OCI-LY7 (cell line): ENCODE data around the gene SELENOV. TPM values are rescaled to one million over a fixed set of nuclear protein-coding genes. Genes with fewer than 3 reads are reported as not detected.

Experiments
- BruUV-seq: library from RNA; stranded (reverse); fragments of 400-500 nt; replicated peaks from 2 replicates; lab custom pipeline; 2021; lab: Mats Ljungman, UMichigan
- CTCF ChIA-PET: fragments of 300-600 bp; sonication (Branson Sonifier 250); formaldehyde crosslinking; loops from one replicate; lab custom pipeline; 2022; ENCODE audit warnings: antibody characterized with exemption; ENCODE audit not compliant: unreplicated experiment; lab: Charles Lee
- POLR2A ChIA-PET: fragments of 300-600 bp; sonication (Branson Sonifier 250); formaldehyde crosslinking; loops from one replicate; lab custom pipeline; 2022; ENCODE audit warnings: antibody characterized with exemption; lab: Charles Lee
- DNase-seq: peaks from one replicate; pipeline ENCODE4 v3.0.0-alpha.2; 2015; ENCODE audit warnings: low spot score
- H2AFZ ChIP-seq: fragments of 200-600 bp; sonication (generic), shearing (Covaris generic); 2 replicates; pipeline ENCODE4 v1.6.1; 2014; ENCODE audit warnings: mild to moderate bottlenecking, antibody characterized with exemption, low read length, moderate library complexity
- H3K27ac ChIP-seq: fragments of 200-600 bp; sonication (generic); 2 replicates; pipeline ENCODE4 v1.5.1; 2014; ENCODE audit warnings: mixed run types, low read depth, mild to moderate bottlenecking, moderate library complexity, low read length, inconsistent platforms; ENCODE audit not compliant: poor library complexity, severe bottlenecking
- H3K36me3 ChIP-seq: fragments of 200-600 bp; sonication (generic); 2 replicates; pipeline ENCODE4 v1.6.1; 2014; ENCODE audit warnings: mild to moderate bottlenecking, antibody characterized with exemption, low read length, moderate library complexity, mixed read lengths; ENCODE audit not compliant: insufficient read depth
- H3K4me1 ChIP-seq: fragments of 200-600 bp; sonication (generic); 2 replicates; pipeline ENCODE4 v1.5.1; 2014; ENCODE audit warnings: mild to moderate bottlenecking, low read length; ENCODE audit not compliant: insufficient read depth, poor library complexity, severe bottlenecking
- H3K4me2 ChIP-seq: fragments of 200-600 bp; sonication (generic); 2 replicates; pipeline ENCODE4 v1.6.1; 2014; ENCODE audit warnings: mild to moderate bottlenecking, low read length
- H3K4me3 ChIP-seq: fragments of 200-600 bp; sonication (generic); 2 replicates; pipeline ENCODE4 v1.5.1; 2014; ENCODE audit warnings: mild to moderate bottlenecking, low read depth, low read length; ENCODE audit not compliant: poor library complexity, severe bottlenecking
- H3K79me2 ChIP-seq: fragments of 200-600 bp; sonication (generic); 2 replicates; pipeline ENCODE4 v1.6.1; 2016; ENCODE audit warnings: low read depth, mild to moderate bottlenecking, low read length, moderate library complexity, mixed read lengths; ENCODE audit not compliant: insufficient read depth
- H3K9me2 ChIP-seq: fragments of 200-600 bp; sonication (generic); 2 replicates; pipeline ENCODE4 v1.6.1; 2016; ENCODE audit warnings: mild to moderate bottlenecking, low read length, mixed read lengths; ENCODE audit not compliant: insufficient read depth
- H3K9me3 ChIP-seq: fragments of 200-600 bp; sonication (generic); 2 replicates; pipeline ENCODE4 v1.6.1; 2014; ENCODE audit warnings: mild to moderate bottlenecking, mixed run types, low read length, mixed read lengths
- H4K20me1 ChIP-seq: fragments of 200-600 bp; sonication (generic); 2 replicates; pipeline ENCODE4 v1.6.1; 2014; ENCODE audit warnings: mild to moderate bottlenecking, antibody characterized with exemption, low read length, moderate library complexity, mixed read lengths; ENCODE audit not compliant: insufficient read depth
- CTCF ChIP-seq: fragments of 200-600 bp; sonication (generic); conservative IDR thresholded peaks from 2 replicates; pipeline ENCODE4 v1.5.1; 2014; ENCODE audit warnings: mild to moderate bottlenecking, antibody characterized with exemption, low read length, moderate library complexity, mixed read lengths
- EZH2phosphoT487 ChIP-seq: fragments of 200-600 bp; sonication (generic); IDR thresholded peaks from 2 replicates; pipeline ENCODE4 v1.6.1; 2018; ENCODE audit warnings: low read depth, borderline replicate concordance, mild to moderate bottlenecking, mixed run types, antibody characterized with exemption, low read length, moderate library complexity, mixed read lengths
- intact Hi-C: fragments of 100-400 bp; cut with micrococcal nuclease; formaldehyde crosslinking; loops from one replicate; pipeline ENCODE4 v1.10.0; 2022; ENCODE audit not compliant: unreplicated experiment
- total RNA-seq, 2 experiments: library from RNA; depleted of rRNA in 1 of 2; stranded (reverse); fragments of >200 nt in 1 of 2; shearing (Covaris generic) in 1 of 2; gene quantifications; 2 replicates each; pipeline ENCODE4 v1.2.3, GENCODE V29; 2014 to 2022

Gene SELENOV
- total RNA-seq, 2 experiments from 2014 or later, result not detected

- no peak for DNase-seq
- peaks cover 21% of the 10 kb centered on the region for H3K4me1 ChIP-seq
- ChIA-PET POLR2A (no interaction called here), CTCF (no interaction called here)
- no peaks in the 10 kb centered on the region for H3K9me3 ChIP-seq
- no peaks in the 10 kb centered on the region for H3K79me2 ChIP-seq
- H2AFZ ChIP-seq, result no peak overlapping the region
- no peak overlapping the region for H3K4me2 ChIP-seq
- H3K9me2 ChIP-seq, result no peaks in the 10 kb centered on the region
- TF ChIP-seq CTCF (no peak), EZH2phosphoT487 (no peak)
- BruUV-seq, result no TSS peak
- intact Hi-C loops, result no loop called here
- no peak overlapping the region for H3K27ac ChIP-seq
- no peaks in the 10 kb centered on the region for H4K20me1 ChIP-seq
- no peak overlapping the region for H3K4me3 ChIP-seq
- H3K36me3 ChIP-seq, result no peaks in the 10 kb centered on the region
Measured at GRCh38 chr19:39544911-39545310, 30.0 kb downstream of the SELENOV start.

GRCh38 chr19:39546599-39546998 lies 31.7 kb downstream of the SELENOV start:
- Histone ChIP-seq H2AFZ (no peak overlapping the region), H3K4me1 (peaks cover 15% of the 10 kb centered on the region), H3K9me3 (no peaks in the 10 kb centered on the region), H3K4me3 (no peak overlapping the region), H3K79me2 (no peaks in the 10 kb centered on the region), H3K9me2 (no peaks in the 10 kb centered on the region), H3K27ac (no peak overlapping the region), H3K36me3 (no peaks in the 10 kb centered on the region), H4K20me1 (no peaks in the 10 kb centered on the region), H3K4me2 (no peak overlapping the region)
- BruUV-seq, result no TSS peak
- ChIA-PET CTCF (no interaction called here), POLR2A (no interaction called here)
- DNase-seq, result no peak
- intact Hi-C loops, result no loop called here
- no peak for TF ChIP-seq EZH2phosphoT487
- no peak for TF ChIP-seq CTCF

- Histone ChIP-seq H3K4me2 (no peak overlapping the region), H3K79me2 (no peaks in the 10 kb centered on the region), H2AFZ (no peak overlapping the region), H4K20me1 (no peaks in the 10 kb centered on the region), H3K9me3 (no peaks in the 10 kb centered on the region), H3K4me1 (peaks cover 10% of the 10 kb centered on the region), H3K4me3 (no peak overlapping the region), H3K36me3 (no peaks in the 10 kb centered on the region), H3K27ac (no peak overlapping the region), H3K9me2 (no peaks in the 10 kb centered on the region)
- CTCF ChIA-PET, result no interaction called here
- no peak for DNase-seq
- POLR2A ChIA-PET, result no interaction called here
- intact Hi-C loops, result loop anchor here (10.0 kb wide), 1 partner anchor 215 kb away; no protein-coding TSS in a partner anchor
- TF ChIP-seq CTCF (no peak), EZH2phosphoT487 (no peak)
- BruUV-seq, result no TSS peak
Measured at GRCh38 chr19:39550197-39550596, 35.3 kb downstream of the SELENOV start.
